PFSK-1 (cell line): ENCODE data around the gene AK2.

Experiments used
- FOXP2 ChIP-seq: optimal IDR thresholded peaks from 2 replicates; pipeline ENCODE3; 2011; ENCODE audit warnings: borderline replicate concordance, control low read depth, inconsistent platforms; ENCODE audit not compliant: insufficient read depth; ENCODE audit errors: extremely low read length, extremely low read depth
- POLR2AphosphoS5 ChIP-seq: IDR thresholded peaks from 2 replicates; pipeline ENCODE4 v1.6.1; 2012; ENCODE audit warnings: low read depth, mild to moderate bottlenecking, control low read depth, low read length, moderate library complexity
- REST ChIP-seq, 2 experiments: IDR thresholded peaks; 2 replicates each; pipeline versions ENCODE4 v1.6.1 to v1.8.0; 2011 to 2012; ENCODE audit warnings: low read depth in 2 of 2, low read length in 2 of 2, control low read depth in 1 of 2, inconsistent platforms in 1 of 2, mild to moderate bottlenecking in 1 of 2, moderate library complexity in 1 of 2; ENCODE audit not compliant: insufficient read depth in 1 of 2
- SIN3A ChIP-seq: IDR thresholded peaks from 2 replicates; pipeline ENCODE4 v1.6.1; 2012; ENCODE audit warnings: mild to moderate bottlenecking, low read length, moderate library complexity, borderline replicate concordance; ENCODE audit not compliant: insufficient read depth
- TAF1 ChIP-seq: IDR thresholded peaks from 2 replicates; pipeline ENCODE4 v1.6.1; 2012; ENCODE audit warnings: low read length, control low read depth, borderline replicate concordance; ENCODE audit not compliant: insufficient read depth

AK2 gene

DNA sequence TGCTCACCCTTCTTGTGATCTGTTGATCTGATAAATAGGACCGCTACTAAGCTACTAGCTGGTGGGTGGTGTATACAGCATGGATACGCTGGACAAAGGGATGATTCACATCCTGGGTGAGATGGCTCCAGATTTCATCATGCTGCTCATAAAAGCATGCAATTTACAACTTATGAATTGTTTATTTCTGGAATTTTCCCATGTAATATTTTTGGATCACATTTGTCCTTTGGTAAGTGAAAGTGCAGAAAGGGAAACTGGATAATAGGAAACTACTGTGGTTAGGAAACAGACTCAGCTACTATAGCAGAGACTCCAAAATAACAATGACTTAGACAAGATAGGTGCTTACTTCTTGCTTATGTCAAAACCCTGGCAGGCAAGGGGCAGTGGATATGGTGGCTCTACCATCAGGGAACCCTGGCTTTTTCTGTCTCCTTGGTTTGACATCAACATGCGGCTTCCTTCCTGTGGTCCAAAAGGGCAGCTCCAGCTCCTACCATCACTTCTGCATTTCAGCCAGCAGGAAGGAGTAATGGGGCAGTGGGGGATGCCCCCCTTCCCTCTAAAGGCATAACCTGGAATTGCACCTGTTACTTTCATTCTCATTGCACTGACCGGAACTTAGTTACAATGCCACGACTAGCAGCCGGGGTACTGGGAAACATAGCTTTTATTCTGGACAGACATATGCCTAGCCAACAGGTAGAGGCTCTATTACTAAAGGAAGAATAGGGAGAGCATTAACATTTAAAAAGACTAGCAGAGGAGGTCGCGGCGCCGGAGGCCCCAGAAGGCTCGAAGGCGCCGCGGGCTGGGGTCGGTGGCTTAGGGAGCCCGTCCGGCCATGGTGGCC, 13.8 kb upstream of the AK2 start:
- TF ChIP-seq TAF1 (no peak), REST (IDR thresholded peaks at IDR 0.05; ENCODE audit: insufficient read depth in 1 of 2, low read depth in 2 of 2, low read length in 2 of 2) (no peak), POLR2AphosphoS5 (no peak), SIN3A (no peak), FOXP2 (no peak)

GRCh38 chr1:33049371-33049770, 12.7 kb upstream of the AK2 start:
- TF ChIP-seq REST (IDR thresholded peaks at IDR 0.05; ENCODE audit: insufficient read depth in 1 of 2, low read depth in 2 of 2, low read length in 2 of 2) (no peak), SIN3A (no peak), POLR2AphosphoS5 (no peak), TAF1 (no peak), FOXP2 (no peak)

DNA sequence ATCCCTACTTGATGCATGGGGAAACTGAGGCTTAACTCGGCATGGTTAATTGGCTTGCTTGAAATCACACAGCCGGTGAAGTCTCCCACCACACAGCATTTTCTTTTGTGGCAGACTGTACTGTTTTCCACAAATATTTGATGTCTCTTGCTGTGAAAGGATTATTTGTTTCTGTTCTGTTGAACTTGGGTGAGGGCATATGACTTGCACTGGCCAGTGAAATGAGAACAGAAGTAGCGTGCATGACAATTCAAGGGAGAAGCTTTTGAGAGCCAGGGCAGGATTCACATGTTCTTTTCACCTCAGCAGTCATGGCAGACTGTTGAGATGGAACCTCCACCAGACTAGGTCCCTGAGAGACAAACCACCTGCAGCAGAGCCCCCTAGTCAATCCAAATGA, 11.7 kb upstream of the AK2 start:
- TF ChIP-seq TAF1: no peak
- TF ChIP-seq REST (IDR thresholded peaks at IDR 0.05; ENCODE audit: insufficient read depth in 1 of 2, low read depth in 2 of 2, low read length in 2 of 2): no peak
- no peak for TF ChIP-seq FOXP2
- no peak for TF ChIP-seq SIN3A
- TF ChIP-seq POLR2AphosphoS5: no peak

DNA sequence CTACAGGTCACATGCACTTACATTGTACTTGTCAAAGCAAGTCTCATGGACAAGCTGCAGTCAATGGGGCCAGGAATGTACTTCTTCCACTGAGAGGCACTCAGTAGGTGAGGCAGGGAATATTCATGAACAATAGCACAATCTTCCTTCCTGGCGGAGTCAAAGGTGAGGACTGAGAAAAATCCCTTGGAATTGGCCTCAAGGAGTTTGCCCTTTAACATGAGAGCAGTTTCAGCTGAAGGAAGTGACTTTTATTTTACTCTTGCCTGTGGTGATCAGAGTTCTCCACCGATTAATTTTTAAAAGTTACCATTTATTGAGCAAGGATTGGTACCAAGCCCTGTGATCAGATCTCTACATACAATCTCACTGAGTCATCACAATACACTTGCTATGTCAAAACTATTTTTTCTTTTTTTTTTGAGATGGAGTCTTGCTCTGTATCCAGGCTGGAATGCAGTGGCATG, 11.2 kb upstream of the AK2 start:
- no peak for TF ChIP-seq SIN3A
- no peak for TF ChIP-seq REST (IDR thresholded peaks at IDR 0.05; ENCODE audit: insufficient read depth in 1 of 2, low read depth in 2 of 2, low read length in 2 of 2)
- no peak for TF ChIP-seq POLR2AphosphoS5
- no peak for TF ChIP-seq TAF1
- no peak for TF ChIP-seq FOXP2
